ENCODE results near the gene KCNAB3. TPM values are rescaled to one million over a fixed set of nuclear protein-coding genes. Genes with fewer than 3 reads are reported as not detected.
A peak's percentile ranks its signal among the peaks of the same experiment; 100 is the strongest.

Gene KCNAB3
- total RNA-seq, 1 donor from 2014 or later, result 19.9 TPM

DNA sequence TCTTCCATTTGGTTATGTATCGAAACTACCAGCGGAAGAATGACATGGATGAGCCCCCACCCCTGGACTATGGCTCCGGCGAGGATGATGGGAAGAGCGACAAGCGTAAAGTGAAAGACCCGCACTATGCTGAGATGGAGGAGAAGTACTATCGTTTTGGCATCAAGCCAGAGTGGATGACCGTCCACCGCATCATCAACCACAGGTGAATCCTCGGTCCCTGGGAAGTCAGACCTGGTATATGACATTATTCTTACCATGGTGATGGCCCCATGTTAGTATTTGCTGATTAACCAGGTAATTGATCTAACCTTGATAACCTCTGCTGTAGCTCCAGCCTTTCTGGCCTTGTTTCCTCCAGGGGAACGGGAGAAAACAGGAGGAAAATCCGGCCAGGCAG is 32.6 kb downstream of the KCNAB3 start:
- Mint-ChIP-seq H3K27ac (ENCODE audit: unreplicated experiment) (no peak overlapping the region), H3K27me3 (ENCODE audit: low read depth) (no peaks in the 10 kb centered on the region), H3K4me1 (peaks cover 14% of the 10 kb centered on the region), H3K36me3 (ENCODE audit: low read depth) (peaks cover 25% of the 10 kb centered on the region), H3K4me3 (no peak overlapping the region), H3K9me3 (no peaks in the 10 kb centered on the region)
- DNase-seq (ENCODE audit: low read depth, low spot score), result no peak
- TF ChIP-seq, protein P1, sequence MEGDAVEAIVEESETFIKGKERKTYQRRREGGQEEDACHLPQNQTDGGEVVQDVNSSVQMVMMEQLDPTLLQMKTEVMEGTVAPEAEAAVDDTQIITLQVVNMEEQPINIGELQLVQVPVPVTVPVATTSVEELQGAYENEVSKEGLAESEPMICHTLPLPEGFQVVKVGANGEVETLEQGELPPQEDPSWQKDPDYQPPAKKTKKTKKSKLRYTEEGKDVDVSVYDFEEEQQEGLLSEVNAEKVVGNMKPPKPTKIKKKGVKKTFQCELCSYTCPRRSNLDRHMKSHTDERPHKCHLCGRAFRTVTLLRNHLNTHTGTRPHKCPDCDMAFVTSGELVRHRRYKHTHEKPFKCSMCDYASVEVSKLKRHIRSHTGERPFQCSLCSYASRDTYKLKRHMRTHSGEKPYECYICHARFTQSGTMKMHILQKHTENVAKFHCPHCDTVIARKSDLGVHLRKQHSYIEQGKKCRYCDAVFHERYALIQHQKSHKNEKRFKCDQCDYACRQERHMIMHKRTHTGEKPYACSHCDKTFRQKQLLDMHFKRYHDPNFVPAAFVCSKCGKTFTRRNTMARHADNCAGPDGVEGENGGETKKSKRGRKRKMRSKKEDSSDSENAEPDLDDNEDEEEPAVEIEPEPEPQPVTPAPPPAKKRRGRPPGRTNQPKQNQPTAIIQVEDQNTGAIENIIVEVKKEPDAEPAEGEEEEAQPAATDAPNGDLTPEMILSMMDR (conservative IDR thresholded peaks at IDR 0.05), result no peak

GRCh38 chr17:7894866-7895265 is 34.8 kb downstream of the KCNAB3 start:
- TF ChIP-seq, protein P1 (conservative IDR thresholded peaks at IDR 0.05), result no peak
- H3K4me1 Mint-ChIP-seq, result peaks cover 14% of the 10 kb centered on the region
- H3K27ac Mint-ChIP-seq (ENCODE audit: unreplicated experiment), result no peak overlapping the region
- H3K4me3 Mint-ChIP-seq, result no peak overlapping the region
- no peaks in the 10 kb centered on the region for H3K27me3 Mint-ChIP-seq (ENCODE audit: low read depth)
- no peak for DNase-seq (ENCODE audit: low read depth, low spot score)
- H3K36me3 Mint-ChIP-seq (ENCODE audit: low read depth), result peaks cover 26% of the 10 kb centered on the region
- H3K9me3 Mint-ChIP-seq, result no peaks in the 10 kb centered on the region

- H3K9me3 Mint-ChIP-seq, result no peaks in the 10 kb centered on the region
- TF ChIP-seq, protein P1 (conservative IDR thresholded peaks at IDR 0.05), result no peak
- peaks cover 22% of the 10 kb centered on the region for H3K36me3 Mint-ChIP-seq (ENCODE audit: low read depth)
- no peak for DNase-seq (ENCODE audit: low read depth, low spot score)
- H3K27ac Mint-ChIP-seq (ENCODE audit: unreplicated experiment), result no peak overlapping the region
- H3K27me3 Mint-ChIP-seq (ENCODE audit: low read depth), result no peaks in the 10 kb centered on the region
- H3K4me3 Mint-ChIP-seq, result no peak overlapping the region
- peaks cover 14% of the 10 kb centered on the region for H3K4me1 Mint-ChIP-seq
Observed at GRCh38 chr17:7894226-7894625, 35.4 kb downstream of the KCNAB3 start.

DNA sequence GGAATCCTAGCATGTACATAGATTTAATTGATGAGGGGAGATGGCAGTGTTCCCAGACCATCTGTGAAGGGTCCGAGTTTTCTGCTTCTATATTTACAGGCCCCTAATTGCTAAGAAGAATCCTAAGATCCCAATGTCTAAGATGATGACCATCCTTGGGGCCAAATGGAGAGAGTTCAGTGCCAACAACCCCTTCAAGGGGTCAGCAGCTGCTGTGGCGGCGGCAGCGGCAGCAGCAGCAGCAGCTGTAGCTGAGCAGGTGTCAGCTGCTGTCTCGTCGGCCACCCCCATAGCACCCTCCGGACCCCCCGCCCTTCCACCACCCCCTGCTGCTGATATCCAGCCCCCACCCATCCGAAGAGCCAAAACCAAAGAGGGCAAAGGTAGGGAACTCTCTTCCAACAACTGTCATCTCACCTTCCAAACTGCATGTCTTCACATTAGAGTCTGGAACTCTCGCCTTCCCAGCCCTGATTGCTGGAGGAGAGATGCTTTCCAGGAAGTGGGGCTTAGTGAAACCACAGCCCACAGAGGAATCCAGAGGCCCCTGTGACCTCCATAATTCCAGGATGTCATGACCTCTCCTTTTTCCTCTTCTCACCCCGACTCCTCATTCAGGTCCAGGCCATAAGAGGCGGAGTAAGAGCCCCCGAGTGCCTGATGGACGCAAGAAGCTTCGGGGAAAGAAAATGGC is 36.3 kb downstream of the KCNAB3 start:
- Mint-ChIP-seq H3K4me1 (peaks cover 14% of the 10 kb centered on the region), H3K27me3 (ENCODE audit: low read depth) (no peaks in the 10 kb centered on the region), H3K9me3 (no peaks in the 10 kb centered on the region), H3K36me3 (ENCODE audit: low read depth) (peaks cover 23% of the 10 kb centered on the region), H3K4me3 (no peak overlapping the region), H3K27ac (ENCODE audit: unreplicated experiment) (no peak overlapping the region)
- TF ChIP-seq, protein P1 (conservative IDR thresholded peaks at IDR 0.05), result no peak
- DNase-seq (ENCODE audit: low read depth, low spot score), result no peak

GRCh38 chr17:7889166-7889955 is 40.3 kb downstream of the KCNAB3 start:
- no peaks in the 10 kb centered on the region for H3K27me3 Mint-ChIP-seq (ENCODE audit: low read depth)
- H3K4me3 Mint-ChIP-seq, result no peak overlapping the region
- TF ChIP-seq, protein P1 (conservative IDR thresholded peaks at IDR 0.05), result peak; percentile 53
- peak; percentile 43 for DNase-seq (ENCODE audit: low read depth, low spot score)
- H3K4me1 Mint-ChIP-seq, result peaks cover under 1% of the 10 kb centered on the region
- peaks cover 10% of the 10 kb centered on the region for H3K36me3 Mint-ChIP-seq (ENCODE audit: low read depth)
- no peak overlapping the region for H3K27ac Mint-ChIP-seq (ENCODE audit: unreplicated experiment)
- H3K9me3 Mint-ChIP-seq, result no peaks in the 10 kb centered on the region
